GM18870 (cell line): ENCODE measurements around the gene C11orf42.

Experiments used
- ATAC-seq: cut with Tn5 transposase; IDR thresholded peaks from one replicate; pipeline ENCODE4 v1.9.1; 2021; ENCODE audit warnings: moderate library complexity; ENCODE audit not compliant: unreplicated experiment

The C11orf42 gene

GRCh38 chr11:6251990-6252473 lies 46.7 kb downstream of the C11orf42 start:
- ATAC-seq, result no peak

GRCh38 chr11:6253197-6253596 lies 47.8 kb downstream of the C11orf42 start:
- ATAC-seq, result peak; percentile 89

GRCh38 chr11:6258141-6258540 lies 52.8 kb downstream of the C11orf42 start:
- no peak for ATAC-seq

GRCh38 chr11:6258571-6259081 lies 53.3 kb downstream of the C11orf42 start:
- ATAC-seq, result no peak

GRCh38 chr11:6260207-6260726 lies 54.9 kb downstream of the C11orf42 start:
- ATAC-seq, result no peak
